Measurements from ENCODE around the gene ZNF827.

The ZNF827 gene

DNA sequence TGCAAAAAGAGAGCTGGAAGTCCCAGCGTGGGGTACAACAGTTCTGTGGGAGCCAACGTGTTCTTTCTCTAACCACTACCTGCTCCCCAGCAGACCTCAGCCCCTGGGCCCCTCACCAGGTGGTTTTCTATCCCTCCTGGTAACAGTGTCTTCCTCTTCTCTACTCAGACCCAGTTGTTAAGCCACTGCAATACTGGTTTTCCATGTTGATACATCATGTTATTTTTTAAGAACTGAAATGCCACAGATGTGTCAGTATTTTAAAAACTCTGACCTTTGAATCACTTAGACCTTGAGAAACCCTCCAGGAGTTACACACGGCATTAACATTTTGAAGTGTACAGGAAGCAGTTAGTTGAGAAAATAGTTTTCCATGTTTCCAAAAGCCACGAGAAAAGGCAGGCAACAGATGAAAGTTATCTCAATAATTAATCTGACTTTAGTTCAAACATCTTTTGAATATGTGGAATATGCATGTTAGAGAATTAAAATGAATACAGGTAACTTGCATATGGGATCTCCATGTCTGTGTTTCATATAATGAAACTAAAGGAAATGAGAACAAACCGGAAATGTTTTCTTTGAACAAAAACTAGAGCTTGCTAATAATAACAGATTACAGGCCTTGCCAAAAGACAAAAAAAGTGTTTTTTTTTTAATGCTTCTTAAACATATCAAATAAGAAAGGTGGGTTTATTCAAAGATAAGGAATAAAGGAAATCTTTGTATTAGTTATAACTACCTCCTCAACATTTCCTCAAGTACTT lies 108.8 kb downstream of the ZNF827 start:
- no peak for DNase-seq (ENCODE audit: low spot score)

DNA sequence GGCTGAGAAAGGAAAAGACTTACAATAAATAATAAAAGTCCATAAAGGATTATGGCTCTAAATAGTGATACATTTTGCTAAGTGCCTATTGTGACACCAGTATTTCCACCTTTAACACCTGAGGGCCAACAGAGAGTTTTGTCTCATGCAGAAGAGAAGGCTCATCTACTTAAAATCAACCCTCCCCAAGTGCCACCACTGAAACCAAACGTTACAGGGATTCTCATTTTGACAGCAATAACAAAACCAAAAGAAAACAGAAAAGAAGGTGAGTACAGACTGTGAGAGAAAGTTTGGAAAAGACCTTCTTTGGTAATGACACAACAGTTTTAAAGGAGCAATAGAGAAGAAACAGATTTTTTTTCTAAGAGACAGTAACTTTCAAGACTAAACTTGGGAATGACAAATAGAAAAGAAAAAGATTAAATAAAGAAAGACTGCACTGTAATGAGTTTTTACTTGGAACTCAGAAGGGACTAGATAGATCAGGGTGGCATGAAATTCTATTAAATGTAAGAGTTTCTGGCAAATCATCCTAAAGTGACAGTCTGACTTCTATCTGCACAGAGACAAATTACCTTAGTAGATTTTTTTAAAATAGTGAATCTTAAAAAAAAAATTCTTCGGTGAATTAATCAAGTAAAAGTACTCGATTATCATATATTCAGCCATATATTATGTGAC lies 109.7 kb downstream of the ZNF827 start:
- no peak for DNase-seq (ENCODE audit: low spot score)

DNA sequence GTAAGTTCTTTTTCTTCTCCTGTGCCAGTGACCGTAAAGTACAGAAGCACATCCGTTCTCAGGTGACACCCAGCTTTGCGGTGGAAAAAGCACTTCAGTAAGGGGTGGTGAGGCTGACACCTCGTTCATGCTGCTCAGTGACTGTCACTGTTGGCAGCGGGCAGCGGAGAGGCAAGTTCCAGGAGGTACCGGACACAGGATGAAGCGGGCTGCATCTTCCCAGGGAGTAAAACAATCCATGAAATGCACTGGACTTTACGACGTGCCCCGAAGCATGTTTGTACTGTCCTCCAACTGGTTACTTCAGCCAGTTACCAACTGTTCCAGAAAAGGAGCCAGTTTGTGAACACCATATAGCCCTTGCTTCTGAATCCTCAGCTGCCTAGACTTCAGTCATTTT lies 110.7 kb downstream of the ZNF827 start:
- DNase-seq (ENCODE audit: low spot score) = no peak

DNA sequence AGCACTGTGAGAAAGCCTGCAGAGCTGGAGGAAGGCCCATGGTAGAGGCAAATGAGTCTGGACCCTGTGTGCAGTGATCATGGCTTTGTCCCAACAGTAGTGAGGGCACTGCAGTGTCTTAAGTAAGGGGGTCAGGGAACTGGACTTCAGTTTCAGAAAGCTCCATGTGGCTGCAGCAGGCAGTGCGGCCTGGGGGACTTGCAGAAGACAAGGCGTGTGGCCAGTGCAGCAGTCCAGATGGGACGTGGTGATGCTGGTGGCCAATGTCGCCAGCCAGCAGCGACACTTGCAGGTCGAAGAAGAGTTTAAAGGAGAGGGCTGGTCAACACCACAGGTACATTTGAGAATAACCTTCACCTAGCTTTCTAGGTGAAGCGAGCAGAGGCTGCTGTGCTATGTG lies 113.4 kb downstream of the ZNF827 start:
- DNase-seq (ENCODE audit: low spot score) = no peak

DNA sequence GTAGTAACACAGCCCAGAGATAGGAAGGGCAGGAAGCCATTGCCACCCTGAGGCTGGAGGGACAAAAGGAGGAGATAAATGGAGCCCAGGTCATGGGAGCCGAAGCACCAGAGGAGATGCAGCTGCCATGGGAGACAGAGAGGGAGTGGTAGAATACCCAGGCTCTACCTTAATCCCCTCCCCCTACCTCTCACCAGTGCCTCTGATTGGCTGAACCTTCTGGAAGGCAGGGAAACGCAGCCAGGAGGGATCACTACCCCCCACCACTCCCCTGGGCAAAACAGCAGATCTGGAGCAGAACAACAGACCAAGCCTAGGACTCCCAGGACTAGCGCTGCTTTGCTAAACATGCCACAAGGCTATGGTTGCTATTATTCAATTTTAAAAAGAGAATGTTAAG lies 114.2 kb downstream of the ZNF827 start:
- DNase-seq (ENCODE audit: low spot score) = no peak

DNA sequence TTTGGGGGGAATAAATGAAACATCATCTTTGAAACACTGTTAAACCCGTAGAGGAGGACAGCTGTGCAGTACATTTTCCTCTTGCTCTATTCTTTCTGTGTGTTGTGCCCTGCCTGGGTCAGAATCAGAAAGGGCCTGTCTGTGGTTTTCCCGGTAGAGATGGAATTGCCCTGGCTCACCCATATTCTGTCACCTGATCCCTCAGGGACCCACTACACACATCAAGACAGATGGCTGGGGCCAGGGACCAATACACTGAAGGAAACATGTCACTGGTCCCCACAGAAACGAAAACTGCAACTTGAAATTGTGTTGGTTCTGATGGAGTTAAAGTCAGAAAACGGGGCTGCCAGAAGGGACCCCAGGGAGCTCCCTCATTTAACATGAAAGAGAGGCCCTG lies 114.9 kb downstream of the ZNF827 start:
- DNase-seq (ENCODE audit: low spot score) = no peak

DNA sequence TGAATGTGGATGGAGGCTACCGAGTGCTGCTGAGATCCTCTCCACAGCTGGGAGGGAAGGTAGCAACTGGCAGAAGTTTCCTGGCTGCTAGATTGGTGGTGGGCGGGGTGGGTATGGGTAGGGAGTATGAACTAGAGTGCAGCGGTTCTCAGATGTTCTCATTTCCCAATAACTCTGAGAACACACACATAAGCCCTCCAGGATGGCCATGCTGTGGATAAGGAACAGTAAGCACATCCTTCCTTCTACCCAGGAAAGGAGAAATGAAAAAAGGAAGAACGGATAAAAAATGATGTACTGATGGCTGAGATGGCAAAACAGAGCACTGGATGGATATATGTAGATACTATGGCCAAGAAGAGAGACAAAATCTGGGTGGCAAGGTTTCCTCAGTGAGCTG lies 116.0 kb downstream of the ZNF827 start:
- no peak for DNase-seq (ENCODE audit: low spot score)

DNA sequence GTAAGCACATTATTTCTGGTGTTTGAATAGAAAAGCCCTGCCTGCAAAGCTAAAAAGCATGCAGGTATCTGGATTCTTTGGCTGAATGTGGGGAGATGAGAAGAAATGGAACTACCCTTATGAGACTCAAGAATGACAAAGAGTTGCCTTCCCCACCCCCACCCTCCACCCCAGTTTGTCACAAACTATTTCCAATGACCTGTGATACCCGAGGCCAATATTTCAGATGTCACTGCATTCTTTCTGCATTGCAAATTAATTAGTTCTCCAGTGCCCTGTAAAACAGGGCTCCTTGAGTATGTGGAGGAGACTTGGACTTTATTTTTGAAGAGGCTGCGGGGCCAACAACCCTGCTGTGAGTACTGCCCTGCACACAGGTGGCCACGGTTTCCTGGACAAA lies 116.4 kb downstream of the ZNF827 start:
- DNase-seq (ENCODE audit: low spot score) = no peak

DNA sequence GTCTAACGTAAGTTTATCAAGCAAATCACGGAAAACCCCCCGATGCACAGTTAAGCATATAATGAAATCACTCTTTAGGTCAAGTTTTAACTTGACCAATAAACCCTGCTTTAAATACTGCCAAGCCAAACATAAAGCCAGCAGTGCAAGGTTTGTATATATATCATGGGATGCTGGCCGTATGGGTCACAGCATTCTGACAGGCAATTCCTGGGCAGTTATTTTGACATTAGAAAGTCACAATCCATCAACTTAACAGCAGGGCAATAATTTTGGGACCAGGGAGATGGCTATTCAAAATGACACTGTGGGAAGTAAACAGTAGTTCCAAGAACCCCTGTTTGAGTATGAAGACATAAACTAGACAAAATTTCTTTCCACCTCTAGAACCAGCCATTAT lies 116.9 kb downstream of the ZNF827 start:
- DNase-seq (ENCODE audit: low spot score) = no peak

DNA sequence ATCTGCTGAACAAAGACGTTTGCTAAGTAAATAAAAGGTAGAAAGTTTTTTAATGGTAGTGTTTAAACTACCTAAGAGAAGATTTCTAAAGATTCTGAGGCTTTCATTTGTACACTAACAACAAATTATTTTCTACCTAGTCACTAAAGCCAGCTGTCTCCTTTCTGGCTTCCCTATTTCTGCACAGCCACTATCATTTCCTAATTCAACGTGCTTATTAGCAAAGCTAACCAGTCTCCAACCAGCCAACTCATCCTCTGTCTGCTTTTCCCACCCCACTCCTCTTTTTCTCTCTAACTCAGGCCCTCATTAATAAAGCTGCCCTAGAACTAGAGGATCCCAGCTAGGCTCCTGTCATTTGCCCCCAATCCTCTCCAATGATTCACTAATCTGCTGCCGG lies 118.2 kb downstream of the ZNF827 start:
- DNase-seq (ENCODE audit: low spot score) = no peak

DNA sequence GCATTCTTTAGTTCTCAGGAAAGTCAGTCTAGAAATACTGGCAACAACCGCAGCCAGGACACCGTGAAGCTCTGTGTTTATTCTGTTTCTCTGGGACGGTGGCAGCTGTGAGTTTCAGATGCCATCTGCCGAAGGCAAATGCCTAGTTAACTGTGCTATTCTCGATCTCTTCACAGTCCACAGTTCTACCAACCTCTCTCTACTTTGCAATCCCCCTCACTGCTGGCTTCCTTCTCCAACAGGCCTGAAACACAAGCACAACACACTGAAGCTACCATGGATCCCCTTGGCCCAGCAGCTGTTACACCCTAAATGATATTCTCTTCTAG lies 118.8 kb downstream of the ZNF827 start:
- peak; percentile 82 for DNase-seq (ENCODE audit: low spot score)

DNA sequence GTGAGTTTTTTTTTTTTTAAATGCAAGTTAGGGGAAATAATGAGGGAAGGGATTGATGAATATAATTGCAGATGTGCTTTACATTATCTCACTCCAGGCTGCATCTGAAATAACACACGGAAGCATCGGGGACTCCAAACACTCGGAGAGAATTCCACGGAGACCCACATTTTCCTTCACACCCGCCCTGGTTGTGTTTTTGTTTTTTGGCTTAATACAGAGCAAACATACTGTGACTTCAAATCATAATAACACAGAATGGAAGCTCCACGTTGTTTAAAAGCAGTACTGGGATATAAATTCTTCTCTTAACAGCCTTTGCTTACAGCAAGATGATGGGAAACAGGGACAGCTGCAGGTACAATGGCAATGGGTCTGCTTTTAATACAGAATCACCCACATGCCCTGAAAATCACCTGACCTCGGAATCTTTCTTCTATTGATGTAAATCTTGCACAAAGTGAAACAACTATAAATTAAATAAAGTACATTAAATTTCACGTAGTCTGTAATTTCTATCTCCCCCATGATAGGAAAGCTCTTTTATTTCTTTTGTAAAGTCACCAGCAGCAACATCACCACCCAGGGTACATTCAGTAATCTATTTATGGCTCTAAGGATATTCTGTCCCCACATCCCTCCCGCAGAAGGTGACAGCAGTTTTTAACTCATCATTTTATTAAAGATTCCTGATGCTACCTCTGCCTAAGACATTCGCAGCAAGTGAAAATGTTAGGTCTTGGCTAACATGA lies 119.3 kb downstream of the ZNF827 start:
- no peak for DNase-seq (ENCODE audit: low spot score)

DNA sequence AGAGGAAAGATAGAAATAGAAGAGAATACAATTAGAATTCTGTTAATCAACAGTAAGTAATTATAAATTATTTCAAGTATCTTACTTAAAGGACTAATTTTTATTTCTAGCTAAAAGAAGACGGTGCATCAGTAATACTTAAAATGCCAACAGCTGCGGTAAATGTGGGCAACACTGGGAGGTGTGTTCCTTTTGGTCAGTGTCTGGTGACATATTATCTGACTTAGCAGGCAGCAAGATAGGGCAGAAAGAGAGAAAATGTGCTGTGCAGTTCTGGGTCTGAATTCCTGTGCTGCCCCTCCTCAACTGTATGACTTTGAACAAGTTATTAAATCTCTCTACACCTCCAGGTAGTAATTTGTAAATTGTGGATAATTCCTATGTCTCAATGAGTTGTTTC lies 120.6 kb downstream of the ZNF827 start:
- no peak for DNase-seq (ENCODE audit: low spot score)

DNA sequence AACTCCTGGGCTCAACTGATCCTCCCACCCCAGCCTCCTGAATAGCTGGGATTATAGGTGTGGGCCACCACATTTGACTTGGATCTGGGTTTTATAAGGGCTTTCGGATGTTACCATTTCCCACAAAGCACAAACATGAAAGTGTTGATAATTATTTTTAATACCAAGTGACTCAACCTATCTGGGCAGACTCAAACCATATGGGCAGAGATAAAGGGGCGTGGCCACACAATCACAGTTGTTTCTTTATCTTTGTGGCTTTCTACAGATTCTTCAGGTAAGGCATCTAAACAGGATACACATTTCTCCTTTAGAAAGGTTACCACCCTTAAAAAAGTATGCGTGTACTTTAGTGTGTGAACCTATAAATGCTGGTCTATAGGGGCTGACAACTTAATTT lies 122.5 kb downstream of the ZNF827 start:
- no peak for DNase-seq (ENCODE audit: low spot score)

DNA sequence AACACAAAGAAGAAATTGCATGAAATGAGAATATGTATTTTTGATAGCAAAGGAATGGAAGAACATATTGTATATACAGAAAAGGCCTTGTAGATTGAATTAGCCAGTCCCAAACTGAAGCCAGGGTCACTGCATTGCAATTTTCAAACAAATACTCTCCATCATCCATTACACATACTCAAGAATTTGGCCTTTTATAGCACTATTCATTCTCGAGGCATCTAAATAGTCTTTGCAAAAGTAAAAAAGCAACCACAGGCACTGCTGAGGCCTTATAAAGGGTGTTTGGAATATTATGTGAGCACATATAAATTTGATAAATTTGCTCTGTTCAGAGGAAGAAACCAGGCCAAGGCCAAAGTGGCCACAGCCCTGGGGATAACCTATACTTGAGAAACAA lies 123.0 kb downstream of the ZNF827 start:
- no peak for DNase-seq (ENCODE audit: low spot score)

DNA sequence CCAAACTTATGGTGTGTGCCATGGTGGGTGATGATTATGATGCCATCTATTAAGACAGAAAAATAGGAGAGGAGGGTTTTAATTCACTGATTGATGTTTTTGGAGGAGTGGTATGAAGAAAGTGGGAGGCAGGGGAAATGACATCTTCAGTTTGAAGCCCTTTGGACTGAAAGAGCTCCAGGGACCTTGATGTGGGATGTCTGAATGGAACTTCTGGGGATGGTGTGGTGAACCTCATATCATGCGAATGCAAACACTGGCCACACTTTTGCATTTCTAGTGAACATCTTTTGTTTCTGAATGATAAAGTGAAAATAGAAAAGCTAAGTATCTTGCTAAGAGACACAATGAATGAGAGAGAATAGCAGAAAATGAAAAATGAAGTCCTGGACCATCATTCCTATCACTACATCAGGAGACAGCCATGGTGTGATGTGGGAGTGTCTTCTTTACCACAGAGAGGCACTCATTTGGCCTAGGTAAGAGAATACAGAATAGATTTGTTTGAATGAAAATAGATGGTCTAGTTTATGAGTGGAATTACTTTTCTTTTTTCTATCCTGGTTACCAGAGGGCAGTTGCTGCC lies 123.5 kb downstream of the ZNF827 start:
- no peak for DNase-seq (ENCODE audit: low spot score)

DNA sequence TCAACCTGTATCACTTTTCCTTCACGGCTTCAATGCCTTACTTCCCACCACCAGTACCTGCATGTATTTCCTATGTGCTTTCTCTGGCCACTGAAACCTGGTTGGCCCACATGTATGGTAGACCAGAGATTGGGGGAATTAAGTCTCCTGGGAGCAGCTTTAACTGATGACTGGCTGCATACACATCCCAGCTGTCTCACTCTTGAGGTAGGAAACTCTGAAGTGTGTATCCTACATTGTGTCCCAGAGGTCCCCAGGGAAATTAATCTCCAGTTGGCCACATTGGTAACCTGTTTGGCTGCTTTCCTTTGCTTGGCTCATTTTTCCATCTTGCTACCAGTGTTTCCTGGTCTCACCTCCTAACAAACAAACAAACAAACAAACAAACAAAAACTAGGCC lies 124.4 kb downstream of the ZNF827 start:
- no peak for DNase-seq (ENCODE audit: low spot score)

DNA sequence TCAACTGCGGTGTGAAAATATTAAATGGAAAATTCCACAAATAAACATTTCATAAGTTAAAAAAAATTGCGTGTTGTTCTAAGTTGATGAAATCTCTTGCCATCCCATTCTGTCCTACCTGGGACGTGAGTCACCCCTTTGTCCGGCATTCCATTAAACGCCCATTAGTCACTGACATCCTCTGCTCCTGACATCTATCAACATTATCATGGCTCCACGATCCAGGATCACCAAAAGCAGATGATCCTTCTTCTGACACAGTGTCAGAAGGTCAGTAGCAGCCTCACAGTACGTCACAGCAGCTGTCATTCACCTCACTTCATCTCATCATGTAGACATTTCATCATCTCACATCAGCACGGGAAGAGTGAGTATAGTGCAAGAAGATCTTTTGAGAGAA lies 125.7 kb downstream of the ZNF827 start:
- DNase-seq (ENCODE audit: low spot score) = no peak

DNA sequence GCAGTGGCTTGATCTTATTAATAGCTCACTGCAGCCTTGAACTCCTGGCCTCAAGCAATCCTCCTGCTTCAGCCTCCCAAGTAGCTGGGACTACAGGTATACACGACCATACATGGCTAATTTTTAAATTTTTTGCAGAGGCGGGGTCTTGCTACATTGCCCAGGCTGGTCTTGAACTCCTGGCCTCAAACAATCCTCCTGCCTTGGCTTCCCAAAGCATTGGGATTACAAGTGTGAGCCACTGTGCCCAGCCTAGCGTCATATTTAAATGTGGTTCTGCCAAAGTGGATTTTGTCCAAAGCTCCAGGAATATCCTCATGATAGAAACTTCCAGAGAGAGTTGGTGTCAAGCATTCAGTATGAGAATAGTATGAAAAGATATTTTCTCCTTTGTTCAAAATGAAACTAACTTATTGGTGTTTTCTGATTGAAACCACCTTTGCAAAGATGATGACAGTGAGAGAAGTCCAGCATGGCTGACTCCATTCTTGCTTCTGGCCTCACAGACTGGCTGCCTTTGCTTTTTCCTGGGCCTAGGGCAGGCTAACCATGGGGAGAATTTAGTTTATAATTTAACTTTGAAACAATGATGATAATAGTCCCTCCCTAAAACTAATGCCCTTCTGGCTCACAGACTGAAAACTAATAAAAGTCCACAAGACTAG lies 129.6 kb downstream of the ZNF827 start:
- no peak for DNase-seq (ENCODE audit: low spot score)

DNA sequence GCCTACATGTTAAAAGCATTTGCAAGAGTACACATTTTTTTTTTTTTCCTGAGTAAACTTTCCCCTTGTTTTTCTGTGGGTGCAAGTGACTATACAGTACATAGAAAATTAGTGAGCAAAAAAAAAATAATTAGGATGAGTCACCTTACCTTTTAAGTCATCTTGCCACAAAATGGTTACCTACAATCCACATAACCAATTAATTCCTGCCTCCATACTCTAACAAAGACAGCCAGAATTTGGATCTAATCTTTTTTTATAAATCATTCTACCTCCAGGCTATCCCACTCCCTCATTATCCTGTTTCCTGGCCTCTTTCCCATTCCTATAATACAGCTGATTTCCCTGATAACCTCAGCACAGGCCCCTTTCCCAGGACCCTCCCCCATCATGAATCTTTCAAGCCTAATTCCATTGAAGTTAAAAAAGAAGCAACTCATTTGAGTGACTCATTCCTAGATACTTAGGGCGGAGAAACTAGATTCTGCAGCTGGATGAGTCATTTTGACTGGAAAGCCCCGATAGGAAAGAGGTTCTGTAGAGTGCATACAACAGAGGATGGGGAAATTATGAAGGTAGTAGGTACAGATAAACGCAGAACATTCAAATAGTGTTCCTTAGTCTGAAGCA lies 130.5 kb downstream of the ZNF827 start:
- no peak for DNase-seq (ENCODE audit: low spot score)

DNA sequence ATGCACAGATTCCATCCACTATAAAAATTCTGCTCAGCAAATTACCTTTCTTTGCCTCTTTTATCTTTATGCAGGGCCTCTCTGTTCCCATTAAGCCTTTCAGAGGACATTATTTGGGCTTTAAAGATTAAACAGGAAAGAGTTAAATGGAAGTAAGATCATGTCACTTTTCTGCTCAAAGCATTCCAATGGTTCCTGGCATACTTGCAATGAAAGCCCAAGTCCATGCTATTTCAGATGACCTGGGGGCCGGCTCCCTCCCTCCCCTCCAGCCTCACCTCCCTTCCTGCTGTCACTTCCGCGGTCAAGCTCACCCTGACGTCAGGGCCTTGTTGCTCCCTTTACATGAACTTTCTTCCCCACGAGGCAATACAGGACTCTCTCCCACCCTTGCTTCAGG lies 133.1 kb downstream of the ZNF827 start:
- DNase-seq (ENCODE audit: low spot score) = no peak

DNA sequence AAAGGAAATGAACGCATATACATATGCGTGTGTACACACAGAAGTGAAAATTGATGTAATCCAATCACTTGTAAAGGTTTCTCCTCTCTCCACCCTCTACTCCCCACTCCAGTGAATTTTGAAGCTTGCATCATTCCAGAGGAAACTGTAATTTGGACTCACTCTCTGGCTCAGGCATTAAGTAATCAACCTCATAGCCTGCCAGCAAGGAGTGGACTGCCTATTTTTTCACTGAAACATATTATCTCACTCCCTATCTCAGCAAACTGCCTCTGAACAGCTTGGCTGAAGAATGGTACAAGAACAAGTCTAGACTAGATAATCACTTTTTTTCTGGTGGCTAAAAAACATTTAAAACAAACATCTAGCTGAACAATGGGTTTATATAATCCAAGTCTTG lies 134.5 kb downstream of the ZNF827 start:
- DNase-seq (ENCODE audit: low spot score) = no peak

All from Ammon's horn (tissue), 1 donor.